ENCODE results near the gene CHRNE. TPM values are rescaled to one million over a fixed set of nuclear protein-coding genes. Genes with fewer than 3 reads are reported as not detected.

The CHRNE gene
- total and polyA plus RNA-seq, 2 of the 8 experiments (the other 6 are each of a cell fraction or from before 2014, with no cell fraction given), result 0.15 to 0.33 TPM

DNA sequence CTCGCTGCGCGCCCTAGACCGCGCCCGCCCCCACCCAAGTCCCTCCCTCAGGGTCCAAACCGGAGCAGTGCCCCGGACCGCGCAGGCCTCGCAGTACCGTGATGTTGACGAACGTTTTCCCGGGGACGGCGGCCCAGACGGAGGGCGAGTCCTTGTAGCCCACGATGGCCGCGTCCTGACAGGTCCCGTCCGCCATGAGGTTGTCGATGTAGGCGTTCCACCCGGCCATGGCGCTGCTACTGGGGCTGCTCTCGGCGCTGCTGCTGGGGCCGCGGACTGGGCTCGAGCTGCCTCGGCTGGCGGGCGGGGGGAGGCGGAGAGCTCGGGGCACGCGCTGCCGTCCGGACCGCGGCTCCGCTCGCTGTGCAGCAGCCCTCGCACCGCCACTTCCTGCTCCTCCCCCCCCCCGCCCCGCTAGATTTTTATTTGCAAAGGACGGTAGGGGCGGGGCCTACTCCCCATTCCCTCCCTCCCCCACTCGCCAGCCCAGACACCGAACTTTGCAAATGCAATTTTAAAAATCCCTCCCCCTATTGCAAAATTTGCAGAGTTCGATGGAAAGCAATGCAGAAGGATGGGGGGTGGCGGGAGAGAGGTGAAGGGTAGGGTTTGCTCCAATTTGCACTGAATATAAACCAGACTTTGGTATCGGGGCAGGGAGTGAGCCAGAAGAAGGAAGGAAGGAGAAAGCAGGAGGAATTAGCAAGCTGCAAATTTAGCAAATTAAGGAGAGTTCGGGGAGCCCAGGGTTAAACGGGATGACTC lies 45.5 kb upstream of the CHRNE start, which contains the start of gene PFN1:
Gene PFN1, minus strand, starts transcription at position 365 of the 765 bp plus-strand sequence. Its CDS starts 136 bp downstream, at position 229.
- Histone ChIP-seq H2BK12ac (ENCODE audit: low read depth, low read length) (peak within 1 kb of the TSS; percentile 87; the same call in 1 of the 2 replicates), H3K4me2 (ENCODE audit: insufficient read depth in 1 of 2, low read depth in 2 of 2, low read length in 2 of 2) (peak within 1 kb of the TSS; percentile 87 to 95), H3K27ac (ENCODE audit: low read depth, low read length) (peak within 1 kb of the TSS; percentile 94), H3K79me1 (ENCODE audit: low read depth, low read length) (0 out of 2 replicates have a peak, but pooled peaks cover 2% of the 10 kb centered on the region), H2AK5ac (ENCODE audit: low read depth, low read length) (peak within 1 kb of the TSS; percentile 53; the same call in 1 of the 2 replicates), H4K91ac (replicated peaks; ENCODE audit: insufficient read length, low read length) (peak within 1 kb of the TSS; percentile 99), H3K79me2 (ENCODE audit: control insufficient read depth in 1 of 2, insufficient read depth in 2 of 2, low read length in 2 of 2) (peaks cover 8 to 39% of the 10 kb centered on the region in 2 experiments), H2BK120ac (replicated peaks; ENCODE audit: low read depth, low read length) (peak within 1 kb of the TSS; percentile 51), H4K5ac (ENCODE audit: insufficient read length, low read depth, low read length) (peak within 1 kb of the TSS; percentile 97), H3K23me2 (ENCODE audit: low read depth, low read length) (peaks cover 18% of the 10 kb centered on the region), H3K27me3 (replicated peaks in 1 of 4; ENCODE audit: control insufficient read depth in 3 of 4, extremely low read depth in 1 of 4, insufficient read depth in 3 of 4, low read length in 3 of 4) (no peaks in the 10 kb centered on the region), H4K20me1 (replicated peaks in 1 of 2; ENCODE audit: control insufficient read depth in 1 of 2, insufficient read depth in 2 of 2, low read length in 2 of 2) (peaks cover 16 to 19% of the 10 kb centered on the region in 2 experiments), H3K36me3 (ENCODE audit: control insufficient read depth in 2 of 4, insufficient read depth in 4 of 4, low read length in 3 of 4) (peaks cover 2 to 30% (median 22%) of the 10 kb centered on the region in 4 experiments), H2BK5ac (ENCODE audit: low read depth, low read length) (peak within 1 kb of the TSS; percentile 98), H4K8ac (ENCODE audit: extremely low read depth, insufficient read depth, low read length) (peak within 1 kb of the TSS; percentile 96), H3K4me1 (replicated peaks in 1 of 4; ENCODE audit: control insufficient read depth in 3 of 4, insufficient read depth in 4 of 4, low read length in 3 of 4) (peaks cover 4 to 17% (median 10%) of the 10 kb centered on the region in 4 experiments), H3K9me3 (ENCODE audit: insufficient read depth in 2 of 2, low read depth in 1 of 2, low read length in 1 of 2) (no peaks in the 10 kb centered on the region), H2BK15ac (ENCODE audit: low read length) (peak within 1 kb of the TSS; percentile 81; the same call in 1 of the 2 replicates), H2BK20ac (ENCODE audit: low read length) (0 out of 2 replicates have a peak within 1 kb of the TSS, but pooled peaks have one; percentile 48), H3K18ac (ENCODE audit: extremely low read depth, low read length) (peak within 1 kb of the TSS; percentile 99), H3K4ac (replicated peaks; ENCODE audit: insufficient read length, low read depth, low read length) (peak within 1 kb of the TSS; percentile 96), H3K4me3 (ENCODE audit: extremely low read depth in 1 of 4, insufficient read depth in 2 of 4, low read depth in 3 of 4, low read length in 4 of 4) (peak within 1 kb of the TSS; percentile 87 to 99 (median 96)), H2AFZ (ENCODE audit: low read length) (no peak within 1 kb of the TSS), H3K9ac (replicated peaks in 1 of 4; ENCODE audit: extremely low read depth in 1 of 4, low read depth in 3 of 4, low read length in 3 of 4) (peak within 1 kb of the TSS; percentile 91 to 99 (median 95)), H3K56ac (replicated peaks; ENCODE audit: insufficient read length, low read depth, low read length) (peak within 1 kb of the TSS; percentile 98), H3K14ac (ENCODE audit: insufficient read length) (no peak within 1 kb of the TSS), H3K23ac (ENCODE audit: insufficient read length) (no peak within 1 kb of the TSS)
- ChIA-PET CTCF (ENCODE audit: partially characterized antibody) (interaction anchor here (0.7 to 2.1 kb wide), 3 partner anchors 8 to 19 kb away, joined by 3 to 5 read pairs (median 3); partner anchors contain the start of genes RNF167 and SLC25A11), POLR2A (ENCODE audit: partially characterized antibody) (interaction anchor here (0.6 to 32.4 kb wide), 21 partner anchors 1 to 338 kb away, joined by 3 to 987 read pairs (median 7); partner anchors contain the start of genes C17orf107, CAMTA2, ENO3 and GP1BA)
- peak in 1 of 2 experiments; percentile 74 for DNase-seq (ENCODE audit: low read depth in 1 of 2, low spot score in 2 of 2)
- FAIRE-seq, result no peak
- 0% methylated on average over 21 of the region's 59 CpGs; no CpG with 5 or more reads in 1 of the 2 experiments for WGBS, 2 experiments (ENCODE audit: extremely low coverage in 1 of 2, insufficient coverage in 1 of 2, insufficient read length in 1 of 2, insufficient replicate concordance in 2 of 2, low coverage in 1 of 2, low lambda C conversion rate in 2 of 2, missing lambda C conversion rate in 1 of 2)
- TF ChIP-seq ASH2L (IDR thresholded peaks at IDR 0.05; ENCODE audit: low read length) (peak; percentile 88), PHF8 (conservative IDR thresholded peaks at IDR 0.05; ENCODE audit: low read depth, low read length) (peak; percentile 84), SIN3A (conservative IDR thresholded peaks at IDR 0.05 in 1 of 2, IDR thresholded peaks at IDR 0.05 in 1 of 2; ENCODE audit: low read depth in 1 of 2, low read length in 2 of 2) (peak; percentile 56 to 83; a peak in 2 of 4 replicates), TBP (IDR thresholded peaks at IDR 0.05; ENCODE audit: low read depth, low read length) (peak; percentile 16; the same call in 1 of the 2 replicates), BRCA1 (IDR thresholded peaks at IDR 0.05; ENCODE audit: low read depth, low read length) (no peak), TAF1 (IDR thresholded peaks at IDR 0.05; ENCODE audit: low read depth, low read length) (peak; percentile 67), ZNF274 (IDR thresholded peaks at IDR 0.05; ENCODE audit: borderline replicate concordance, extremely low read depth, low read length) (no peak), KDM1A (IDR thresholded peaks at IDR 0.05; ENCODE audit: borderline replicate concordance, low read length) (no peak), RXRA (IDR thresholded peaks at IDR 0.05; ENCODE audit: insufficient read depth, low read depth, low read length) (no peak), CREB1 (IDR thresholded peaks at IDR 0.05) (no peak)
- TF ChIP-seq, protein P1, sequence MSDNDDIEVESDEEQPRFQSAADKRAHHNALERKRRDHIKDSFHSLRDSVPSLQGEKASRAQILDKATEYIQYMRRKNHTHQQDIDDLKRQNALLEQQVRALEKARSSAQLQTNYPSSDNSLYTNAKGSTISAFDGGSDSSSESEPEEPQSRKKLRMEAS (IDR thresholded peaks at IDR 0.05), result peak; percentile 15; the same call in 1 of the 2 replicates

All from H1 (cell line).